Vagina (tissue), 2 donors: Measurements from ENCODE around the gene DHFR.

ENCODE experiments used
- CTCF ChIP-seq, 3 experiments: fragments of 450-650 bp in 2 of 3; fragments of 200-600 bp in 1 of 3; sonication (generic) in 1 of 3; IDR thresholded peaks; one replicate each; pipeline ENCODE4 v1.5.1; 2017 to 2019; ENCODE audit warnings: antibody characterized with exemption in 3 of 3, mild to moderate bottlenecking in 2 of 3, moderate library complexity in 2 of 3
- POLR2A ChIP-seq, 2 donors: fragments of 450-650 bp; IDR thresholded peaks; one replicate each; pipeline ENCODE4 v1.6.1; 2017; ENCODE audit warnings: antibody characterized with exemption in 2 of 2, mild to moderate bottlenecking in 2 of 2, moderate library complexity in 2 of 2
- POLR2AphosphoS5 ChIP-seq, 2 donors: sonication (generic); formaldehyde crosslinking; IDR thresholded peaks; one replicate each; pipeline ENCODE4 v1.9.0; 2017; ENCODE audit warnings: antibody characterized with exemption in 2 of 2, mild to moderate bottlenecking in 2 of 2, low read depth in 1 of 2; ENCODE audit not compliant: insufficient read depth in 1 of 2

- TF ChIP-seq CTCF (IDR thresholded peaks at IDR 0.05) (no peak), POLR2A (IDR thresholded peaks at IDR 0.05) (no peak), POLR2AphosphoS5 (IDR thresholded peaks at IDR 0.05; ENCODE audit: insufficient read depth in 1 of 2, low read depth in 1 of 2) (no peak)
Observed at GRCh38 chr5:80665057-80665456, 10.3 kb upstream of the DHFR start.
